ENCODE results near the gene SPEM2.

DNA sequence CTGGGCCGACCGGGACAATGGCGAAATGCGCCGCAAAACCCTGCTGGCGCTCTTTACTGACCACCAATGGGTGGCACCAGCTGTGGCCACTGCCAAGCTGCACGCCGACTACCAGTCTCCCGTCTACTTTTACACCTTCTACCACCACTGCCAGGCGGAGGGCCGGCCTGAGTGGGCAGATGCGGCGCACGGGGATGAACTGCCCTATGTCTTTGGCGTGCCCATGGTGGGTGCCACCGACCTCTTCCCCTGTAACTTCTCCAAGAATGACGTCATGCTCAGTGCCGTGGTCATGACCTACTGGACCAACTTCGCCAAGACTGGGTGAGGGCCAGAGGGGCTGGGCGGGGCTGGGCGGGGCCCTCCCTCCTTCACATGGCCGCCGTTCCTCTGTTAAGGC, 9.6 kb upstream of the SPEM2 start:
- TF ChIP-seq CEBPB (IDR thresholded peaks at IDR 0.05): no peak
- TF ChIP-seq RAD21 (conservative IDR thresholded peaks at IDR 0.05 in 1 of 2, IDR thresholded peaks at IDR 0.05 in 1 of 2): no peak
- TF ChIP-seq CTCF (IDR thresholded peaks at IDR 0.05): no peak
- no peak for TF ChIP-seq MAZ (IDR thresholded peaks at IDR 0.05; ENCODE audit: borderline replicate concordance, low read depth, low read length)
- TF ChIP-seq JUN (IDR thresholded peaks at IDR 0.05): no peak
- no peak for TF ChIP-seq EP300 (IDR thresholded peaks at IDR 0.05)
- no peak for TF ChIP-seq ZC3H11A (IDR thresholded peaks at IDR 0.05)
- TF ChIP-seq CHD2 (IDR thresholded peaks at IDR 0.05; ENCODE audit: low read length, partially characterized antibody): no peak
- TF ChIP-seq BHLHE40 (IDR thresholded peaks at IDR 0.05; ENCODE audit: low read depth, low read length): no peak
- TF ChIP-seq MAFK (IDR thresholded peaks at IDR 0.05; ENCODE audit: partially characterized antibody): no peak
- no peak for TF ChIP-seq POLR2A (IDR thresholded peaks at IDR 0.05; ENCODE audit: low read length)
- no peak for TF ChIP-seq RFX5 (IDR thresholded peaks at IDR 0.05)
- TF ChIP-seq, protein P1, sequence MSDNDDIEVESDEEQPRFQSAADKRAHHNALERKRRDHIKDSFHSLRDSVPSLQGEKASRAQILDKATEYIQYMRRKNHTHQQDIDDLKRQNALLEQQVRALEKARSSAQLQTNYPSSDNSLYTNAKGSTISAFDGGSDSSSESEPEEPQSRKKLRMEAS (IDR thresholded peaks at IDR 0.05): no peak
- TF ChIP-seq RARB (CRISPR knock-in tag; IDR thresholded peaks at IDR 0.05): no peak
